Adrenal gland (tissue), 19 donors: ENCODE results near the gene C2CD4B. TPM values are rescaled to one million over a fixed set of nuclear protein-coding genes. Genes with fewer than 3 reads are reported as not detected.

ENCODE experiments used
- DNase-seq, 7 donors: peaks; one replicate each; pipeline ENCODE4 v3.0.0-alpha.2; 2019 to 2020
- H3K27ac ChIP-seq, 5 donors: fragments of 200-600 bp; sonication (generic) in 4 of 5; 1 replicate in 3 of 5; 2 replicates in 2 of 5; pipeline versions ENCODE4 v1.5.1 to v1.8.0; 2016 to 2020; ENCODE audit warnings: mild to moderate bottlenecking in 1 of 5
- H3K27me3 ChIP-seq: fragments of 200-600 bp; 2 replicates; pipeline ENCODE4 v1.8.0; 2021
- H3K36me3 ChIP-seq, 2 donors: fragments of 200-600 bp; replicated peaks in 1 of 2; 1 replicate in 1 of 2; 2 replicates in 1 of 2; pipeline versions ENCODE4 v1.5.1 to v1.8.0; 2018 to 2022
- H3K4me1 ChIP-seq, 2 donors: fragments of 200-600 bp; replicated peaks in 1 of 2; 1 replicate in 1 of 2; 2 replicates in 1 of 2; pipeline versions ENCODE4 v1.5.1 to v1.8.0; 2018 to 2021
- H3K4me3 ChIP-seq, 4 donors: fragments of 200-600 bp; sonication (generic) in 3 of 4; one replicate each; pipeline ENCODE4 v1.5.1; 2016 to 2018
- H3K9me3 ChIP-seq, 3 donors: fragments of 200-600 bp; sonication (generic) in 1 of 3; replicated peaks in 1 of 3; 1 replicate in 2 of 3; 2 replicates in 1 of 3; pipeline versions ENCODE4 v1.5.1 to v1.8.0; 2016 to 2021
- CTCF ChIP-seq, 6 experiments: fragments of 450-650 bp in 4 of 6; fragments of 200-600 bp in 2 of 6; sonication (generic) in 1 of 6; IDR thresholded peaks; 1 replicate in 5 of 6; 2 replicates in 1 of 6; pipeline versions ENCODE4 v1.5.1 to v1.8.0; 2016 to 2021; ENCODE audit warnings: antibody characterized with exemption in 6 of 6, mild to moderate bottlenecking in 2 of 6, moderate library complexity in 1 of 6
- POLR2A ChIP-seq, 2 donors: fragments of 450-650 bp; IDR thresholded peaks; one replicate each; pipeline ENCODE4 v1.6.1; 2017; ENCODE audit warnings: antibody characterized with exemption in 2 of 2, mild to moderate bottlenecking in 2 of 2, moderate library complexity in 1 of 2
- WGBS, 4 donors: extraction: QIAGEN DNeasy Blood & Tissue Kit in 2 of 4; methylation state at CpG; one replicate each; pipeline versions ENCODE4 v1.1.5 to v1.1.7; 2013 to 2017; 5-methylcytosine and 5-hydroxymethylcytosine counted together
- intact Hi-C, 2 donors: fragments of 100-400 bp; cut with DNase I; formaldehyde crosslinking; loops; one replicate each; pipeline versions ENCODE4 v1.14.1 to v1.15.0; 2022 to 2023
- long read RNA-seq, 10 donors: library from polyadenylated mRNA in 3 of 10; unstranded in 2 of 10; stranded (forward) in 1 of 10; transcript quantifications; one replicate each; pipeline ENCODE4 v2.0.0 and lab custom pipeline, GENCODE V29; 2021 to 2026
- polyA plus RNA-seq, 3 donors: library from polyadenylated mRNA; stranded (reverse); fragments of 200-250 nt in 2 of 3; fragments of 350-450 nt in 1 of 3; fragmentation: Illumina TruSeq in 1 of 3; extraction: RNeasy Lipid Tissue Mini Kit (QIAGEN cat#74804) in 1 of 3; gene quantifications; one replicate each; pipeline ENCODE4 v1.2.3, GENCODE V29; 2013 to 2014
- total RNA-seq, 9 donors: library from RNA; depleted of rRNA in 4 of 9; stranded (reverse); fragments of >200 nt in 4 of 9; fragments of 120-200 nt in 1 of 9; fragmentation: NEBNext Ultra II Directional in 1 of 9; extraction: Animal tissue kit (Norgen Biotek cat#: 25700) in 1 of 9; gene quantifications; one replicate each; pipeline versions ENCODE4 v1.1.0 to v1.2.4, GENCODE V29; 2013 to 2023
- donor health status: healthy with polysubstance abuse.
- donor health status: Bipolar disorder and iron deficiency.
- donor health status: DM: yes; HTN: yes; CAD: no.
- donor health status: DM: no; HTN: no; CAD: no.
- donor health status: DM: no; HTN: no; CAD: no.
- donor health status: DM: yes; HTN: yes; CAD: no.

C2CD4B gene
- 1 to 10 TPM in 6 of 9 donors, under 1 TPM in 1, not detected in 2; 0.61 to 3.2 (median 1.3) TPM for total RNA-seq
- 1 to 10 TPM in 1 of 3 donors, under 1 TPM in 1, not detected in 1; 0.97 to 3.6 TPM for polyA plus RNA-seq
- long read RNA-seq, donor 1: 0 reads
- long read RNA-seq, donor 2: 0 reads
- long read RNA-seq, donor 3, partial matches to known transcripts: 0 of 1 reads
- long read RNA-seq, donor 3, other reads (novel, unspliced or antisense): 0 of 1 reads
- long read RNA-seq, donor 4: 0 reads
- long read RNA-seq, donor 5, partial matches to known transcripts: 0 of 1 reads
- long read RNA-seq, donor 5, other reads (novel, unspliced or antisense): 1 of 1 reads
- long read RNA-seq, donor 6: 0 reads
- long read RNA-seq, donor 7: 0 reads
- long read RNA-seq, donor 8, partial matches to known transcripts: 0 of 1 reads
- long read RNA-seq, donor 8, other reads (novel, unspliced or antisense): 0 of 1 reads
- long read RNA-seq, donor 9: 0 reads
- long read RNA-seq, donor 10: 0 reads

- 22 to 50% (median 29%) methylated on average over 14 to 34 of the region's 34 CpGs for WGBS, 4 donors
- Histone ChIP-seq H3K4me1 (no peaks in the 10 kb centered on the region), H3K27me3 (peaks cover 40% of the 10 kb centered on the region), H3K27ac (peak within 1 kb of the TSS in 2 of 5 donors; percentile 28 to 54), H3K36me3 (no peaks in the 10 kb centered on the region), H3K4me3 (peak within 1 kb of the TSS in 1 of 4 donors; percentile 42), H3K9me3 (no peaks in the 10 kb centered on the region)
- TF ChIP-seq POLR2A (IDR thresholded peaks at IDR 0.05) (peak; percentile 43 to 83), CTCF (IDR thresholded peaks at IDR 0.05) (peak in 2 of 6 experiments; percentile 8 to 21)
- intact Hi-C loops: no loop called here
- peak; percentile 5 to 85 (median 36) for DNase-seq
Measured at GRCh38 chr15:62165104-62165792, at the start of gene C2CD4B. TSS of gene C2CD4B (minus strand) at chr15:62165285. CDS start at chr15:62164984, 301 bp downstream.

- H3K27me3 ChIP-seq: no peaks in the 10 kb centered on the region
- WGBS, 4 donors: 84 to 88% (median 87%) methylated on average over 4 of the region's 4 CpGs
- no peaks in the 10 kb centered on the region for H3K4me1 ChIP-seq
- TF ChIP-seq CTCF (IDR thresholded peaks at IDR 0.05) (no peak), POLR2A (IDR thresholded peaks at IDR 0.05) (no peak)
- H3K36me3 ChIP-seq: no peaks in the 10 kb centered on the region
- no peak overlapping the region for H3K27ac ChIP-seq
- intact Hi-C loops: no loop called here
- H3K4me3 ChIP-seq: no peak overlapping the region
- no peak for DNase-seq
- peaks cover 0 to 7% (median 0%) of the 10 kb centered on the region in 3 donors for H3K9me3 ChIP-seq
Measured at GRCh38 chr15:62212741-62213140, 47.7 kb upstream of the C2CD4B start.

- WGBS, 4 donors: 68 to 89% (median 74%) methylated on average over 2 of the region's 2 CpGs
Measured at GRCh38 chr15:62211348-62211747, 46.3 kb upstream of the C2CD4B start.

More at GRCh38 chr15:62211348-62211747, 46.3 kb upstream of the C2CD4B start:
- intact Hi-C loops: no loop called here
- no peak for DNase-seq
- Histone ChIP-seq H3K4me3 (no peak overlapping the region), H3K9me3 (peaks cover 0 to under 1% (median 0%) of the 10 kb centered on the region in 3 donors), H3K27me3 (no peaks in the 10 kb centered on the region), H3K36me3 (no peaks in the 10 kb centered on the region), H3K27ac (no peak overlapping the region), H3K4me1 (no peaks in the 10 kb centered on the region)
- TF ChIP-seq CTCF (IDR thresholded peaks at IDR 0.05): no peak
- no peak for TF ChIP-seq POLR2A (IDR thresholded peaks at IDR 0.05)
